Measurements from ENCODE around the gene TRIM16. TPM values are rescaled to one million over a fixed set of nuclear protein-coding genes. Genes with fewer than 3 reads are reported as not detected.
"Not testable (repeated sequence)": the region's sequence is repeated elsewhere in the genome, so short reads cannot be mapped to it uniquely, and the experiment has no call there.

Gene TRIM16
- total RNA-seq, 1 donor from 2014 or later = 34.2 TPM

DNA sequence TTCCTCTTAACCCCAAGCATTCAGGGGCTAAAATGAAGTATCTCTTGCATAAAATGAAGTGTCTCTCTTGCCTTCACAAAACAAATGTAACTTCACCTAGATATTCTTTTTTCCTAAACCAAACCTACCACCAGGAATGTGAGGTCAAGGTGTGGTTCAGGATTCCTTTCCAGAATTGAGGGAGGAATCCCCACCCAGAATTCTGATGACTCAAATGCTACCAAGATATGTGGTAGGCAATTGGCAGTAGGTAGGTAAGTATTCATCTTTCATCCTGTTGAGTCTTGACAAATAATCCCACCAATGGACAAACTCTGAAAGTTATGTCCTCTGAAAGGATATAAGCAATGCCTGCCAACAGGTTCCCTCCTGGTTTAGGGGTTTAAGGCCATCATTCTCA lies 26.2 kb downstream of the TRIM16 start:
- Mint-ChIP-seq H3K9me3 (ENCODE audit: low read depth) (no peaks in the 10 kb centered on the region), H3K4me3 (ENCODE audit: unreplicated experiment) (no peak overlapping the region), H3K36me3 (ENCODE audit: low read depth) (peaks cover 3% of the 10 kb centered on the region), H3K27ac (ENCODE audit: unreplicated experiment) (no peak overlapping the region), H3K4me1 (ENCODE audit: low read depth) (peaks cover 48% of the 10 kb centered on the region), H3K27me3 (ENCODE audit: low read depth) (no peaks in the 10 kb centered on the region)
- DNase-seq (ENCODE audit: low spot score) = no peak
- TF ChIP-seq, protein P1, sequence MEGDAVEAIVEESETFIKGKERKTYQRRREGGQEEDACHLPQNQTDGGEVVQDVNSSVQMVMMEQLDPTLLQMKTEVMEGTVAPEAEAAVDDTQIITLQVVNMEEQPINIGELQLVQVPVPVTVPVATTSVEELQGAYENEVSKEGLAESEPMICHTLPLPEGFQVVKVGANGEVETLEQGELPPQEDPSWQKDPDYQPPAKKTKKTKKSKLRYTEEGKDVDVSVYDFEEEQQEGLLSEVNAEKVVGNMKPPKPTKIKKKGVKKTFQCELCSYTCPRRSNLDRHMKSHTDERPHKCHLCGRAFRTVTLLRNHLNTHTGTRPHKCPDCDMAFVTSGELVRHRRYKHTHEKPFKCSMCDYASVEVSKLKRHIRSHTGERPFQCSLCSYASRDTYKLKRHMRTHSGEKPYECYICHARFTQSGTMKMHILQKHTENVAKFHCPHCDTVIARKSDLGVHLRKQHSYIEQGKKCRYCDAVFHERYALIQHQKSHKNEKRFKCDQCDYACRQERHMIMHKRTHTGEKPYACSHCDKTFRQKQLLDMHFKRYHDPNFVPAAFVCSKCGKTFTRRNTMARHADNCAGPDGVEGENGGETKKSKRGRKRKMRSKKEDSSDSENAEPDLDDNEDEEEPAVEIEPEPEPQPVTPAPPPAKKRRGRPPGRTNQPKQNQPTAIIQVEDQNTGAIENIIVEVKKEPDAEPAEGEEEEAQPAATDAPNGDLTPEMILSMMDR (IDR thresholded peaks at IDR 0.05) = no peak

- H3K9me3 Mint-ChIP-seq (ENCODE audit: low read depth) = no peaks in the 10 kb centered on the region
- no peaks in the 10 kb centered on the region for H3K27me3 Mint-ChIP-seq (ENCODE audit: low read depth)
- no peak for DNase-seq (ENCODE audit: low spot score)
- H3K4me3 Mint-ChIP-seq (ENCODE audit: unreplicated experiment) = no peak overlapping the region
- no peaks in the 10 kb centered on the region for H3K36me3 Mint-ChIP-seq (ENCODE audit: low read depth)
- TF ChIP-seq, protein P1 (IDR thresholded peaks at IDR 0.05) = no peak
- peaks cover 70% of the 10 kb centered on the region for H3K4me1 Mint-ChIP-seq (ENCODE audit: low read depth)
- H3K27ac Mint-ChIP-seq (ENCODE audit: unreplicated experiment) = peak overlapping the region; percentile 88
Observed at GRCh38 chr17:15654886-15655561, 29.1 kb downstream of the TRIM16 start.

DNA sequence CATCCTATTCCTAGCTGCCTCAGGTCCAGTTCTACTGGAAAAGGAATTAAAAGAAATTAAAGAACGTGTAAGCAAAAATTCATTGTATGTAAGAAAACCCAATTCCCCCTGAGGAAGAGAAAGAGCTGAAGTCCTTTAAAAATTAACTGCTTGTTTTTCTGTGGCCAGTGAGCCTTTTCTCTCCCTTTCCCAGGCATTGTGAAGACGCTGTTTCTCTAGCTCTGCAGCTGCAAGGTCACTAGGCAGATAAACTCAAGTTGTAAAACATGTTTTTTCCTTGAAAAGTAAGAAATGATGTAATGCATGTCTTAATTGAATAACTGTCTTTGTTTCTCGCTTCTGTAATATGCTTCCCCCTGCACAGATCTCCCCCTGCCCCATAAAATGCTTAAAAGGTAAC lies 29.7 kb downstream of the TRIM16 start:
- DNase-seq (ENCODE audit: low spot score); H3K36me3 Mint-ChIP-seq (ENCODE audit: low read depth); H3K9me3 Mint-ChIP-seq (ENCODE audit: low read depth); H3K4me3 Mint-ChIP-seq (ENCODE audit: unreplicated experiment); H3K27me3 Mint-ChIP-seq (ENCODE audit: low read depth): not testable (repeated sequence)
- Mint-ChIP-seq H3K4me1 (ENCODE audit: low read depth) (peaks cover 70% of the 10 kb centered on the region), H3K27ac (ENCODE audit: unreplicated experiment) (peak overlapping the region; percentile 88)

GRCh38 chr17:15652960-15653359 lies 31.2 kb downstream of the TRIM16 start:
- TF ChIP-seq, protein P1 (IDR thresholded peaks at IDR 0.05) = no peak
- no peak overlapping the region for H3K4me3 Mint-ChIP-seq (ENCODE audit: unreplicated experiment)
- no peak for DNase-seq (ENCODE audit: low spot score)
- H3K9me3 Mint-ChIP-seq (ENCODE audit: low read depth) = no peaks in the 10 kb centered on the region
- H3K27ac Mint-ChIP-seq (ENCODE audit: unreplicated experiment) = peak overlapping the region; percentile 23
- no peaks in the 10 kb centered on the region for H3K36me3 Mint-ChIP-seq (ENCODE audit: low read depth)
- H3K27me3 Mint-ChIP-seq (ENCODE audit: low read depth) = no peaks in the 10 kb centered on the region
- peaks cover 81% of the 10 kb centered on the region for H3K4me1 Mint-ChIP-seq (ENCODE audit: low read depth)

GRCh38 chr17:15651583-15652110 lies 32.5 kb downstream of the TRIM16 start:
- Mint-ChIP-seq H3K36me3 (ENCODE audit: low read depth) (no peaks in the 10 kb centered on the region), H3K4me1 (ENCODE audit: low read depth) (peaks cover 81% of the 10 kb centered on the region), H3K9me3 (ENCODE audit: low read depth) (no peaks in the 10 kb centered on the region), H3K4me3 (ENCODE audit: unreplicated experiment) (peak overlapping the region; percentile 88), H3K27me3 (ENCODE audit: low read depth) (no peaks in the 10 kb centered on the region), H3K27ac (ENCODE audit: unreplicated experiment) (peak overlapping the region; percentile 96)
- TF ChIP-seq, protein P1 (IDR thresholded peaks at IDR 0.05) = peak; percentile 11
- DNase-seq (ENCODE audit: low spot score) = peak; percentile 95

All from chondrocyte (in vitro differentiated cells).